ENCODE measurements around the gene AGAP1. TPM values are rescaled to one million over a fixed set of nuclear protein-coding genes. Genes with fewer than 3 reads are reported as not detected.

Gene AGAP1
- total RNA-seq, 1 donor from 2014 or later = 17.5 TPM

- DNase-seq (ENCODE audit: low read depth) = no peak
- no peak overlapping the region for H3K4me3 ChIP-seq (ENCODE audit: low read depth, low read length)
- no peak for TF ChIP-seq CTCF (conservative IDR thresholded peaks at IDR 0.05; ENCODE audit: low read depth, low read length)
Observed at GRCh38 chr2:235845245-235845644, 351.4 kb downstream of the AGAP1 start.

- H3K4me3 ChIP-seq (ENCODE audit: low read depth, low read length) = no peak overlapping the region
- no peak for TF ChIP-seq CTCF (conservative IDR thresholded peaks at IDR 0.05; ENCODE audit: low read depth, low read length)
- DNase-seq (ENCODE audit: low read depth) = no peak
Observed at GRCh38 chr2:235847576-235847975, 353.7 kb downstream of the AGAP1 start.

GRCh38 chr2:235848055-235848454 is 354.2 kb downstream of the AGAP1 start:
- no peak for DNase-seq (ENCODE audit: low read depth)
- H3K4me3 ChIP-seq (ENCODE audit: low read depth, low read length) = no peak overlapping the region
- no peak for TF ChIP-seq CTCF (conservative IDR thresholded peaks at IDR 0.05; ENCODE audit: low read depth, low read length)

GRCh38 chr2:235848946-235849345 is 355.1 kb downstream of the AGAP1 start:
- TF ChIP-seq CTCF (conservative IDR thresholded peaks at IDR 0.05; ENCODE audit: low read depth, low read length) = no peak
- DNase-seq (ENCODE audit: low read depth) = no peak
- H3K4me3 ChIP-seq (ENCODE audit: low read depth, low read length) = no peak overlapping the region

- no peak for TF ChIP-seq CTCF (conservative IDR thresholded peaks at IDR 0.05; ENCODE audit: low read depth, low read length)
- DNase-seq (ENCODE audit: low read depth) = no peak
- no peak overlapping the region for H3K4me3 ChIP-seq (ENCODE audit: low read depth, low read length)
Observed at GRCh38 chr2:235849489-235849888, 355.6 kb downstream of the AGAP1 start.

GRCh38 chr2:235850289-235850688 is 356.4 kb downstream of the AGAP1 start:
- no peak for TF ChIP-seq CTCF (conservative IDR thresholded peaks at IDR 0.05; ENCODE audit: low read depth, low read length)
- no peak for DNase-seq (ENCODE audit: low read depth)

GRCh38 chr2:235850771-235851551 is 357.1 kb downstream of the AGAP1 start:
- TF ChIP-seq CTCF (conservative IDR thresholded peaks at IDR 0.05; ENCODE audit: low read depth, low read length) = no peak
- no peak overlapping the region for H3K4me3 ChIP-seq (ENCODE audit: low read depth, low read length)
- DNase-seq (ENCODE audit: low read depth) = no peak

More at GRCh38 chr2:235850289-235850688, 356.4 kb downstream of the AGAP1 start:
- H3K4me3 ChIP-seq (ENCODE audit: low read depth, low read length) = no peak overlapping the region

Measured in epithelial cell of proximal tubule (primary cell).